NCI-H2227 treated with DMSO at 0.1 percent for 48 hours (cell line): ENCODE results near the gene OPRM1.

Source experiments
- DNase-seq: peaks from one replicate; lab custom pipeline; 2025; lab: John Stamatoyannopoulos, UW

OPRM1 gene

DNA sequence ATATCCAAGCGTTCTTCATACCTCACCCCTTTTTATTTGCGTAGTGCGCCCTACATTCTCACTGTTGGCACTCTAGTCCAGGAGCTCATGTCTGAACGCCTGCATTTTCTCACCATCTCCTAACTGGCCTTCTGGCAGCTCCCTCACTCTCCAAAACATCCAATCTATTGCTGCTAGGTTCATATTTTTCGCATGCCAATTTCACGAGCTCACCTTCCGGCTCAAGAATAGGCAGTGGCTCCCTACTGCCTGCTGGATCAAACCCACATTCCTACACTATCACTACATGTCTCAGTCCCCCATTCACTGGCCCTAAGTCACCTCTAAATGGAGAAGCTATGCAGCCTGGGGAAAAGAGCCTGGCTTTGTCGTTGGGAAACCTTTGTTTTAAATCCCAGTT, 202.5 kb downstream of the OPRM1 start:
- DNase-seq, result no peak

DNA sequence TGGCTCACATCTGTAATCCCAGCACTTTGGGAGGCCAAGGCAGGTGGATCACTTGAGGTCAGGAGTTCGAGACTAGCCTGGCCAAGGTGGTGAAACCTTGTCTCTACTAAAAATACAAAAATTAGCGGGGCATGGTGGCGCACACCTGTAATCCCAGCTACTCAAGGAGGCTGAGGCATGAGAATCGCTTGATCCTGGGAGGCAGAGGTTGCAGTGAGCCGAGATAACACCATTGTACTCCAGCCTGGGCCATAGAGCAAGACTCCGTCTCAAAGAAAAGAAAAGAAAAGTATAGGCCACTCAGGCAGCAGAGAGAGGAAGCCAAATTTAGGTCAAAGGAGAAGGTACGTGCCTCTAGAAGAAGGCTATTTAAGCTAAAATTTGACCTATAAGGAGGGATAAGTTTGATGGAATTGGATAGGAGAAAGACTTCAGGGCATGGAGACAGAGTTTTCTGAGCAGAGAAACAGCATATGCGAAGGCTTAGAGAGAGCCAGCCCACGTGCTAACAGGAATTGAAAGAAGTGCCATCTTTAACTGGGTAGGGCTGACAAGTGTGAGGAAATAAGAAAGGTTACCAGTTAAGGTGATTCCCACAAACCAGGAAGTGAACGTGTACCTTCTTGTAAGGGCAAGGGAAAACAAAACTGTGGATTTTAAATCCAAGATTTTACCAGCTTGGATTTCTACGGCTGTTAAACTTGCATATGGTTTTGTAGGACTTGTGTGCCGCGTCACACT, 203.7 kb downstream of the OPRM1 start:
- DNase-seq, result no peak

DNA sequence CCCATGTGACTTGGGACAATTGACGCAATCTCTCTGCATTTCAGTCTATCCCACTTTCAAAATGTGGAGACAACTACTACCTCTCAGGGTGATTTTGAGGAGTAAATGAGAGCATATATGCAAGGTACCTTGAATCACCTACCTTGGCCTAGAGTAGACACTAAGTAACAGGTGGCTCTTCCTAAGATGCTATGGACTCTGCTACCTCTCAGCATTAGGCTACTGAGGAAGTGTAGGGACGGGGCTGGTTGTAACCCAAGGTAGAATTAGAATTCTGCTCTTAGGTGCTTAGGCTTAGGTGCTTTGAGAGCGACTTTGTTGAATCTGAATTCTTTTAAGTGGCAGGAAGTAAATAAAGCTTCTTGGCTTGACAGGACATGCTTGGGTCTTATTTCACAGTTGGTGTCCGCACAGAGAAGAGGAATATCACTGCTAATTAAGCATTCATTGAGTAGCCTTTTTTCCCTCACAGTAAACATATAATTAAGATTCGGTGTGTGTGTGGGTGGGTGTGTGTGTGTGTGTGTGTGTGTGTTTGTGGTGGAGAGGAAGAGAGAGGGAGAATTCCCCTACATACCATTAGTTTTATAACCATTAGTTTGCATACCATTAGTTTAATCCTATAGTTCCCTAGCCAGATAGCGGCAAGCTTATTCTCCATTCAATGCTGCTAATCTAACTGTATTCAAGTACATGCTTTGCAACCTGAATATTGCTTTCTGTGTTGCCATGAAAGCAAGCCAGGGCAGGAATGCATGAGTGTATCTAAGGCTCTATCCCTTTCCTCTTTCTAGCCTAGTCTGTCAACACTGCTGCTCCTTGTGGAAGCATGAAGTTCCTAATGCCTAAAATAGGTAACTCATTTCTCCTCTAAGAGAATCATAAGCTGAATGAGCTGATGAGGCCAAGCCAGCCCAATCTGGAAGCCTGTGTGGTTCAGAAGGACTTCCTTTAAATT, 205.0 kb downstream of the OPRM1 start:
- no peak for DNase-seq

DNA sequence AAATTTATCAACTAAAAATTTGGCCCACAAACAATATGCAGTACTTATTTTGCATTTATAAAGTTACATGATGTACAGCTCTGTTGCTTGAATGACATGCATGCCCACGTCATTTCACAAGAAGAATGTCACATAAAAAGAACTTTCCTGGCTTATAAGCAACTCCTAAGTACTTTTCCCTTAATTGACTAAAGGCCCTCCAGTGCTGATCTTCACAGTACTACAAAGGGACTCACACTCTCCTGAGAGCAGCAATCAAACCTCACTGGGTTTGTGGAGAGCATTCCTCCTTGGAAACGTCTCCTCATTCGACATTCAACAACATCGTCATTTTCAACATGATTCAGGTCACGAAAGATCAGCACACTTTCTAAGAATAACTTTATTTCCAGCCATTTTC, 206.5 kb downstream of the OPRM1 start:
- DNase-seq, result no peak

DNA sequence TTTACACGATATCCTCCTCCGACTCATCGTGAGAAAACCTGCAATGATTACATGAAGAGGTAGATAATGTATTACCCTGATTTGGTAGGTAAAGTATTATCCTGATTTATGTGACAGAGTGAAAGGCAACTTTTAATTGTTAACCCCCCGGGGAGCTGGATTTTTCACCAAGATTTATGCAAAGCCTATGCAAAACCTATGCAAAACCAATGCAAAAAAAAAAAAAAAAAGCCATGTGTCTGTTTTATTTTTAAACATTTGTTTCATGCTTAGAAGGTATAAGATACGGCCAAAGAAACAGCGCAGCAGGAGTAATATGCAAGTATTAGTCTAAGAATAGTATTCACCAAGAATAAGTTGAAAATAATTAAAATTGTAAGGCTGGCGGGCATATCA, 207.7 kb downstream of the OPRM1 start:
- no peak for DNase-seq

DNA sequence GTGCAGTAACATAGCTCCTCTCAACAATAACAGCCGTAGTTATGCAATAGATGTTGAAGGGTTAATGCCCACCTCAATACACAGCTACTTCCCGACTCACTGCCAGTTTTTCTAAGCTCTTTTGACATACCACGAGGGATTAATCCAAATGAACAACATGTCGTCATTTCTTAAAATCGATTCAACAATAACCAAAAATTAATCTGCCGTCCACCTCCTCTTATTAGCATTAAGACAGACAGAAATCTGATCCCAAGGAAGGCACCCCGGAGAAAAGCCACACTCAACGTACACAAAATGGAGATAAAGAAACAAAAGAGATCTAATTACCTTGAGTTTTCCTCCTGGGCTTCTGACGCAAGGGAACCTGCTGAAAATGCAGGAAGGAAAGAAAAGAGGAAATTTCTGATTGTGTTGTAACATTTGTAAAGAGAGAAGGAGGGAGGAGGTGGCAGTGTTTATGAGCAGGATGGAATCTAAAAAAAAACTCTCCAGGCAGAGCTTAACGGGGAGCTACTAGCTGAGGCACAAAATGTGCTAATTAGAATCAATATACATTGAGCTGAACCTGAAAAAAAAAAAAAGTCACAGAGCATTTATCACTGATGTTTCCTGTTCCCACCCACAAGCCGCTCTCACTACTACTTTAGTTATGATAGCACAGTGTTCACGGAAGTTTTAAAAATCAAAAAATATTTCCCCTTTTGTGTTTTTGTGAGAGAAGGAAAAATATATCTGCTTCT, 208.2 kb downstream of the OPRM1 start:
- DNase-seq, result no peak

DNA sequence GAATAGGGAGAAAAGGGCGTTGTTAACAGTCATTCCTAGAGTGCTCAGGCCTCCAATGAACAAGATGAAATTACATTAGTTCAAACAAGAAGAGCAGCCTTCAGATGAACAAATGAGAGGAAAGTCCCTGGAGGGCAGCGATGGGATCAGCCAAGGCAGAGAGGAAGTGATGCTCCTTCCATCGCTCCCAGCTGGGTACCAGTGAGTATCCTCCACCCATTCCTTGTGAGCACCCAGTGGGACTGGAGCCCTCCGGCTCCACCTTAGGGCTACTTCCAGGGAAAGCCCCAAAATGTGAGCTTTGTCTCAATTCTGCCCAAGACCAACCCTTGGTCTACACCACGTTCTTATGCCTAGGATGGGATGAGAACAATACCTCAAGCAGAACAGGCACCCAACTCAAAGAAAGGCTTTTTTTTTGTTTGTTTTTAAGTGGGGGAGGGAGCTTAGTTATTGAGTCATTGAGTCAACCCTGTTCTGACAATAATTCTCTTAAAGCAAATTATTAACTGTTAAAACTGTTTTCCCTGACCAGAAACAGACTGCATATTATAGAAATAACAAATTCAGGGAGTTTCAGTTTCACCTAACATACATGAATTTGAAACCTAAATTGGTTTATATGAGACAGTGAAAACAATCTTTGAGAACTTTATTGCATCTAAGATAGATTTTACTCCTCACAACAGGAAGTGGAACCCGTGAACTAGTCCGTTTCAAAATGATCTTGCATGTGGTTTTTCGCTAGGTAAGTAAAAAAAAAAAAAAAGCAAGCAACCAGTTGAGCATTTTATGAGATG, 210.7 kb downstream of the OPRM1 start:
- DNase-seq, result no peak

DNA sequence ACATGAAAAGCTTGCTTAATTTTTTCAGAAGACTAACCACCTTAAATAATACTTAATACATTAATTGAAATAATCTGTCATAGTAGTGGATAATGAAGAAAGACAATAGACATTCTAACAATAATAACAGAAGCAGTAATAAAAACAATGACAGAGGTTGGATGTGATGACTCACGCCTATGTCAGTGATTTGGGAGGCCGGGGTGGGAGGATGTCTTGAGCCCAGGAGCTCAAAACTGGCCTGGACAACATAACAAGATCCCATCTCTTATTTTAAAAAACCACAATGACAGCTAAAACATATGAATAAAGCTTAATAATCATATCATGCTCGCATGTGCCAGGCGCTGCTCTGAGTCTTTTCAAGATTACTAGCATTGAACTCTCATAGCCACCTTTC, 212.1 kb downstream of the OPRM1 start:
- no peak for DNase-seq

DNA sequence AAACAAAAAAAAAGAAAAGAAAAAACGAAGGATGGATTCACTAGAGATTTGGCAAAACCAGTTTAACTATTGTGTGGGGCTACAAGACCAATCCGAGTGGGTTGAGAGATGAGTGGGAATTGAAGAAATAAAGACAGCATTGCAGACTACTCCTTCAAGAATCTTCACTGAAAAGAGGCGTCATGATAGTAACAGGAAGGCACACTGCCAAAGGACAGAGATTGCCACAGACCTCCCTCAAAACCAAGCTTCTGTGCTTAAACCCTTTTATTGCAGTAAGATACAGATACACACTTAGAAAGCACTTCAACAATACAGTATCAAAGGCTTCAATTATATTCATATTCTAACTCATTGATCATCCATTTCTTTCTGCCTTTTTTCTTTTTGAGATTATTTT, 213.6 kb downstream of the OPRM1 start:
- DNase-seq, result no peak

DNA sequence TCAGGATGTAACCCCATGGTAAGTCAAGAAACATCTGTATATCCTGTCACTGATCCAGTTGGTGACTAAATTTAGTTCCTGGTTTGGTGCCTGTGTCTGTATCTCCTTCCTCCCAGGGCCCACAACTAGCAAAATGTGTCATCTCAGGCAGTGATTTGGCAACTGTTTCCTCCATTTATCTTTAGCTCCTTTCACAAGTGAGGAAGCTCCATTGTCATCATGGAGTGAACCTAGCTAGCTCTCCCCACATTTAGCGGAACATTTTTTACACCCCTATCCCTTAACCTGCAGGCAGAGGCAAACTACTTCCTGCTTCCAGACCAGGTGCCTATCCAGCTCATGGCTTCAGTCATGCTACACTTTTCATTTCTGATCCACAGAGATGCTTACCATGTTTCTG, 218.0 kb downstream of the OPRM1 start:
- no peak for DNase-seq

DNA sequence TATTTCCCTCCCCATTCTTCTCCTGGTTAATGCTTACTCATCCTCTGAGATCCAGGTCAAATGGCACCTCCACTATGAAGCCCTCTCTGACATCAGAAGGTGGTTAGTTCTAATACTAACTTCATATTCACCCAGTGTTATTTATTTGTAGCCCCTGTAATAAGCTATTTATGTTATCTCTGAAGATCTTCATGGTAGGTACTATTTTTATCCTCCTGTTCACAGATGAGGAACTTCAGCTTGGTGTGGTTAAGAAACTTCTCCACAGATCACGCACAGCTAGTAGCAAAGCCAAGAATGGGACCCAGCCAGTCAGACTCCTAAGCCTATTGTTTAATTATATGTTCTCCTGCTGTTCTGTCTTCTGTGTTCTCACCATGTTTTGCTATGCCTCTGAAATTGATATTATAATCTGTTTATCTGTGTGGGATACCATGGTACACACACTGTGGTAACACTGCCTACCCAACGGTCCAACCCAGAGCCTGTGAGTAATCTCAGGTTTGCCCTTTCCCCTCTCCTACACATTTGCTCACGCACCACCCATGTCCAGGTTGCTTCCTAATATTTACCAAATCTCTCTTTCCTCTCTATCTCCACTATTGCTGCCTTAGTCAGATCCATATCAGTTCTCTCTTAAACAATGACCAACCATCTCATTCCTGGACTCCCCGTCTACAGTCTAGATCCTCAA, 219.2 kb downstream of the OPRM1 start:
- no peak for DNase-seq

DNA sequence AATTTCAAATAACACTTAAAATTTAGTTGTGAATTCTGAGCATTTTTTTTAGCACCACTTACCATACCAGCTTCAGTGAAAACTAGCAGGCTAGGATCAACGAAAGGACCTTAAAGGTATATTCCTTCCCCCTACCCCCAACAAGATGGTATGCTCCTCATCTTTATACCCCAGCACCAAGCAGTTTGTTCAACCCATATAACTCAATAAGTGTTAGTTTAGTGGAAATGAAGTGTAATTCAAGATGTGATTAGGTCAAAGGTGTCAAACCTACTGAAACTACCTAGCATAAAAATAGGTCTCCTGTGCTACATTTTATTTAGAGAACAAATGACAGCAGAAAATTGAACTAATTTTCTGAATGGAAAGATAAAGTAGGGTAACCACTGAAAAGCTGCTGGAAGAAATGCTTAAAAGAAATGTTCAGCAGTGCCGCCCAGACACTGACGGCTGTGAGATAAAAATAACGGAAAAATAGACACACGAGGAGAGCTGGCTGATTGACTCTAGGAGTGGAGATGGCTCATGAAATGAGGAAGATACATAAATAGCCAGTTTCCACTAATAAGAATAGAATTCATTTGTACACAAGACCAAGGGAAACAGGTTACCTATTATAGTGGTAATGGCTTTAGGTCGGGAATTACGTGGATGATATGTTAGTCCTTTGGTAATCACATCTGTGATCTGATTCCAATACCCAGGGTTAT, 222.8 kb downstream of the OPRM1 start:
- DNase-seq, result no peak

DNA sequence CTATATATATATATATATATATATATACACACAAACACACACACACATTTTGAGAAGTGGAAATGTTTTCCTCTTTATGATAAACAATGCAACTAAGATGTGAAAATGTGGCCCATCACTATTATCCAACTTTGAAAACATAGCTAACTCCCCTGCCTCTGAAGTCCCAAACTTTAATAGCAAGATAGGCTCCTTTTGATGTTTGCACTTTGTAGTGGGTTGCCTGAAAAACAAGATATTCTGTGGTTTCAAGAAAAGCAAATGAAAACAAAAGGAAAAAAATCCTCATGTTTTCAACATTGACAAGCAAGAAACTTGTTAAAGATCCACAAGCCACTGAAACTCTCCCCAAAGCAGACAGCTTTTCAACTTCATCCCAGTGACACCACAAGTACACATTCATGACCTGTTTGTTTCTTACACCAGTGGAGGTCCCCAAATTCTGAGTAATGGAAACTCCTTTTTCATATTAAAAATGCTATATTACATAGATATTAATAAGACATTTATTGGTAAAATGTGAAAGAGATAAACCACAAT, 227.6 kb downstream of the OPRM1 start:
- DNase-seq, result no peak

DNA sequence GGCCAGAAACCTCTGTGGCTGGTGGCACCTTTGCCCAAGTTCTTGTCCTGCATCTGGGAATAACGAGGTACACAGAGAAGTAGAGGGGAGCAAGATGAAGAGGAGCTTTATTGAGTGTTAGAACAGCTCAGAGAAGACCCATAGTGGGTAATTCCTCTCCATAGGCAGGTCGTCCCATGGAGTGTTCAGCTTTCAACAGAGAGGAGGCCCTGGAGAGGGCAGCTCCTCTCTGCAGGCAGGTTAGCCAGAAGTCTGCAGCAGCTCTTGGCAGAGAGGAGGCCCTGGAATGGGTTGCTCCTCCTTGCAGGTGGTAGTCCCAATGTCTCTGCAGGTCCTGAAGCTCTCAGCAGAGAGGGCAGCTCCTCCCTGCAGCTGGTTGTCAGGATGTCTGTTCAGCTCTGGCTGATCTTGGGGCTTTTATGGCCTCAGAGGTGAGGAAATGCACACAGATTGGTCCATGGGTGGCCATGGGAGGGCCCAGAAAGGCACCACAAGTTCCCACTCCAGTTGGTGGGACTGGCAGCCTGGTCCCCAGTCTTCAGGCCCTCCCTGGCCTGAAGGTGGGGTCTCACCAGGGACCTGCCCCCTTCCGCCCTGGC, 228.6 kb downstream of the OPRM1 start:
- DNase-seq, result no peak

DNA sequence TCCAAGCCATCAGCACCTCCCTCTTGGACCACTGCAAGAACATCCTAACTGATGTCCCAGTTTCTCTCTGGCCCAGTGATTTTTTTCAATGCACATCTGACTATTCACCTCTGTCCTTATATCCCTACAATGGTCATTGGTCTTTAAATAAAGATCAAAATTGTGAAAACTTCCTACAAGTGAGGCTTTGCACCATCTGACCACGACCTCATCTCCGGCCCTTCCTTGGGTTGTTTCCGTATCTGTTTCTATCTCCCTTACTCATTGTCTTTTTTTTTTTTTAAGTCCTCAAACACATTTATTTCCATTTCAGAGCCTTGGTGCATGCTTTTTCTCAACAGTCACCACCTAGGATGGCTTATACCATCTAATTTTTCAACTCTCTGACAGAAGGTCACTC, 229.4 kb downstream of the OPRM1 start:
- DNase-seq, result no peak

DNA sequence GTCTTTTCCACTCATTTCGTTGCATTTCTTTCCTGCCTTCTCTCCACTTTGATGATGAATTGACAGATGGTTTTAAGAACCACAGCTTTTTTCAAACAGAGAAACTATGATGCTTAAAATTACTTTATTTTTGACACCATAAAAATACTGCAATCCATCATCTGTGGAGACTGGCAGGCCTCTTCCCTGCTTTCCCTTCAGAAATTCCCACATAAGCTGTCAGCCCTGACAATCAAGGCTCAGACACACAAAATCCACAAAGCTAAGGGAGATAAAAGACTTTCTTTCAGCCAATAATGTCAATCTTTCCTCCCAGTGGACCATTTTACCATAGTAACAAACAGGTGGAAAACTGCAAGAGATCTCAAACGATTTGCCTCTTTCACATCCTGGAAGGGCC, 235.1 kb downstream of the OPRM1 start:
- DNase-seq, result no peak

DNA sequence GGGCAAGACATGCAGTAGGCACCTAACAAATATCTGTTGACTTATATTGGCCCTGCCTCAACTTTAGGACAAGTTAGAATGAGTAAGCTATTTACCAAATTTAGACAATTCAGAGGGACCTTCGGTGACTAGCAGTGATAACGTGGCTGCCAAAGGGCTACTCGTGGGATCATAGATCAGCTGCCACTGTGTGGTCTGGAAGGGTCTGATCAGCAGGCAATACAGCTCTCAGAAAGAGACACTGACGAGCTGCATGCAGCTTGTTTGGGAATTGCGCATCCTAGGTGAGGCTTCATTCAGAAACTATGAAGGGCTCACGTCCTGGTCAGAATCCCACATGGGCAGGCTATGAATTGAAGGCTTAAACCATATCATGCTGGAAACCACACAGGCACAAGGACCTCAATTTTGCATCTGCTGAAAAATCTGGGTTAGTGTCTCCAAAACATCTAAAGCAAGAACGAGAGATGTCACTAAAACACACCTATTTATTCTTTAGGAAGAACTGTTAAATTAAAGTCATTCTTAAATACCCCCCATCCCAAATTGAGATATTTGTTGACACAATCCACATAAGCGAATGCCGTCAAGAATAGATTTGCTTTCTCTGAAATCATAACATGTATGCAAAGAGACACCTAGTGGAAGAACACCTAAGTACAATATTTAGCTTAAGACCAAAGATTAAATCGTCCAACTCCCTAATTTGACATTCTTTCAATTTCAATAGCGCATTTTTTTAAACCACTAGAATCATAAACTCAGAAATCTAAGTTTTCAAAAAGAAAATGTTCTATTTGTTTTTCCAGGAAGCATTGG, 238.0 kb downstream of the OPRM1 start:
- peak; percentile 62 for DNase-seq

DNA sequence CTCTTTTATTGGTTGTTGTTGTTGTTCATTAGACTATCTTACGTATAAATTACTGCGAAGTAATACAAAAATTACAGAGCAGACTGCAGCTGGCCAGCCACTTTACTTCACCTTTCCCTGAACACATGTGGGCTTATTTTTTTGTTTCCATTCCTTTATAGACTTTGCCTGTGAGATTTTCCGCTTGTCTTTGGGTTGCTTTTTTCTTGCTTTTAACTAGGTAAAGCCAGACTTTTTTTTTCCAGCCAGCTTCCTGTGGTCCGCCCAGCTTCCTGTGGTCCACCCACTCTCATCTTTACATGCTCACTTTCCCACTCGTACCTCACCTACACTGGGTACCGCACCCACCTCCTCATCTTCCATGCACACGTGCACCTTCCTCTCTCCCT, 238.6 kb downstream of the OPRM1 start:
- DNase-seq, result no peak

DNA sequence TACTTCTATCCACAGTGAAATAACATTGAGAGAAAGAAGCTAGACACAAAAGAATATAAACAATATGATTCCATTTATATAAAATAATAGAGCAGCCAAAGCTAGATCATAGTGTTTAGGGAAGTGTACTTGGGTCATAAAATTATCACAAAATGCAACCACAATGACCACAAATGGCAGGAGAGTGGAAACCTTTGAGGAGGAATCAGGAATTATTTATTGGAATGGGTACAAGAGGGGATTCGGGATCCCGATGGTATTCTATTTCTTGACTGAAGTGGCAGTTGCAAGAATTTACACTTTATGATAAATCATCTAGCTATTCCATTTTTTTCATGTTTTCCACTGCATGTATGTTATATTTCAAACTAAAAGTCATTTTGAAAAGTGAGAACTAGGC, 241.5 kb downstream of the OPRM1 start:
- DNase-seq, result no peak
